ENCODE measurements around the gene ZNF358.

GRCh38 chr19:7512400-7512851 lies 3.5 kb upstream of the ZNF358 start:
- TF ChIP-seq CTCF (IDR thresholded peaks at IDR 0.05) = no peak
- no peak for TF ChIP-seq POLR2A (IDR thresholded peaks at IDR 0.05)
